Measurements from ENCODE around the gene ITPRID1.
"Not testable (repeated sequence)": the region's sequence is repeated elsewhere in the genome, so short reads cannot be mapped to it uniquely, and the experiment has no call there.

The ITPRID1 gene

GRCh38 chr7:31513790-31514189, at the start of gene ITPRID1:
Gene ITPRID1 (plus strand): TSS chr7:31514090. CDS start chr7:31553025, 38,935 bp downstream.
- no peak for DNase-seq (ENCODE audit: low read depth in 1 of 2, low spot score in 1 of 2)

- DNase-seq (ENCODE audit: low read depth in 1 of 2, low spot score in 1 of 2): no peak
Measured at GRCh38 chr7:31464601-31465000, 49.3 kb upstream of the ITPRID1 start.

- no peak for DNase-seq (ENCODE audit: low read depth in 1 of 2, low spot score in 1 of 2)
Measured at GRCh38 chr7:31465285-31465684, 48.6 kb upstream of the ITPRID1 start.

- DNase-seq (ENCODE audit: low read depth in 1 of 2, low spot score in 1 of 2): no peak
Measured at GRCh38 chr7:31466036-31466435, 47.9 kb upstream of the ITPRID1 start.

GRCh38 chr7:31470883-31471282, 43.0 kb upstream of the ITPRID1 start:
- DNase-seq (ENCODE audit: low read depth in 1 of 2, low spot score in 1 of 2): not testable (repeated sequence)

- DNase-seq (ENCODE audit: low read depth in 1 of 2, low spot score in 1 of 2): no peak
Measured at GRCh38 chr7:31475368-31475767, 38.5 kb upstream of the ITPRID1 start.

- no peak for DNase-seq (ENCODE audit: low read depth in 1 of 2, low spot score in 1 of 2)
Measured at GRCh38 chr7:31476073-31476745, 37.7 kb upstream of the ITPRID1 start.

GRCh38 chr7:31476941-31477677, 36.8 kb upstream of the ITPRID1 start:
- no peak for DNase-seq (ENCODE audit: low read depth in 1 of 2, low spot score in 1 of 2)

GRCh38 chr7:31478018-31478417, 35.9 kb upstream of the ITPRID1 start:
- no peak for DNase-seq (ENCODE audit: low read depth in 1 of 2, low spot score in 1 of 2)

- DNase-seq (ENCODE audit: low read depth in 1 of 2, low spot score in 1 of 2): no peak
Measured at GRCh38 chr7:31478721-31479120, 35.2 kb upstream of the ITPRID1 start.

- DNase-seq (ENCODE audit: low read depth in 1 of 2, low spot score in 1 of 2): no peak
Measured at GRCh38 chr7:31487071-31487470, 26.8 kb upstream of the ITPRID1 start.

GRCh38 chr7:31487476-31487875, 26.4 kb upstream of the ITPRID1 start:
- no peak for DNase-seq (ENCODE audit: low read depth in 1 of 2, low spot score in 1 of 2)

- no peak for DNase-seq (ENCODE audit: low read depth in 1 of 2, low spot score in 1 of 2)
Measured at GRCh38 chr7:31488562-31489203, 25.2 kb upstream of the ITPRID1 start.

- no peak for DNase-seq (ENCODE audit: low read depth in 1 of 2, low spot score in 1 of 2)
Measured at GRCh38 chr7:31490796-31491314, 23.0 kb upstream of the ITPRID1 start.

- no peak for DNase-seq (ENCODE audit: low read depth in 1 of 2, low spot score in 1 of 2)
Measured at GRCh38 chr7:31492086-31492485, 21.8 kb upstream of the ITPRID1 start.

- no peak for DNase-seq (ENCODE audit: low read depth in 1 of 2, low spot score in 1 of 2)
Measured at GRCh38 chr7:31493714-31494181, 20.1 kb upstream of the ITPRID1 start.

GRCh38 chr7:31494421-31494820, 19.5 kb upstream of the ITPRID1 start:
- DNase-seq (ENCODE audit: low read depth in 1 of 2, low spot score in 1 of 2): no peak

- no peak for DNase-seq (ENCODE audit: low read depth in 1 of 2, low spot score in 1 of 2)
Measured at GRCh38 chr7:31495653-31496052, 18.2 kb upstream of the ITPRID1 start.

GRCh38 chr7:31497516-31497915, 16.4 kb upstream of the ITPRID1 start:
- no peak for DNase-seq (ENCODE audit: low read depth in 1 of 2, low spot score in 1 of 2)

GRCh38 chr7:31500656-31501055, 13.2 kb upstream of the ITPRID1 start:
- no peak for DNase-seq (ENCODE audit: low read depth in 1 of 2, low spot score in 1 of 2)

- DNase-seq (ENCODE audit: low read depth in 1 of 2, low spot score in 1 of 2): no peak
Measured at GRCh38 chr7:31508823-31509222, 5.1 kb upstream of the ITPRID1 start.

GRCh38 chr7:31512166-31512565, 1.7 kb upstream of the ITPRID1 start:
- DNase-seq (ENCODE audit: low read depth in 1 of 2, low spot score in 1 of 2): no peak

Data from stimulated activated CD4-positive, alpha-beta T cell treated with anti-CD3 and anti-CD28 coated beads, Interleukin-15, amount 100 ng/mL, for 1 hour (primary cell).